GM11168 (cell line): Measurements from ENCODE around the gene HOXA3.

Source experiments
- in situ Hi-C: fragments of 300-500 bp; cut with MboI; formaldehyde crosslinking; loops from one replicate; pipeline ENCODE4 v1.12.0; 2022; ENCODE audit warnings: low sequenced_read_pairs; ENCODE audit not compliant: unreplicated experiment

HOXA3 gene

GRCh38 chr7:27180431-27181420 is 28.3 kb upstream of the HOXA3 start:
- in situ Hi-C loops: loop anchor here (25.0 kb wide), 1 partner anchor 1318 kb away; no protein-coding TSS in a partner anchor

- in situ Hi-C loops: loop anchor here (25.0 kb wide), 1 partner anchor 1317 kb away; no protein-coding TSS in a partner anchor
Measured at GRCh38 chr7:27179503-27180430, 27.4 kb upstream of the HOXA3 start.

GRCh38 chr7:27179030-27179429 is 26.6 kb upstream of the HOXA3 start:
- in situ Hi-C loops: loop anchor here (25.0 kb wide), 1 partner anchor 1317 kb away; no protein-coding TSS in a partner anchor

- in situ Hi-C loops: loop anchor here (25.0 kb wide), 1 partner anchor 1316 kb away; no protein-coding TSS in a partner anchor
Measured at GRCh38 chr7:27178366-27178765, 26.0 kb upstream of the HOXA3 start.

GRCh38 chr7:27177795-27178320 is 25.5 kb upstream of the HOXA3 start:
- in situ Hi-C loops: loop anchor here (25.0 kb wide), 1 partner anchor 1316 kb away; no protein-coding TSS in a partner anchor

DNA sequence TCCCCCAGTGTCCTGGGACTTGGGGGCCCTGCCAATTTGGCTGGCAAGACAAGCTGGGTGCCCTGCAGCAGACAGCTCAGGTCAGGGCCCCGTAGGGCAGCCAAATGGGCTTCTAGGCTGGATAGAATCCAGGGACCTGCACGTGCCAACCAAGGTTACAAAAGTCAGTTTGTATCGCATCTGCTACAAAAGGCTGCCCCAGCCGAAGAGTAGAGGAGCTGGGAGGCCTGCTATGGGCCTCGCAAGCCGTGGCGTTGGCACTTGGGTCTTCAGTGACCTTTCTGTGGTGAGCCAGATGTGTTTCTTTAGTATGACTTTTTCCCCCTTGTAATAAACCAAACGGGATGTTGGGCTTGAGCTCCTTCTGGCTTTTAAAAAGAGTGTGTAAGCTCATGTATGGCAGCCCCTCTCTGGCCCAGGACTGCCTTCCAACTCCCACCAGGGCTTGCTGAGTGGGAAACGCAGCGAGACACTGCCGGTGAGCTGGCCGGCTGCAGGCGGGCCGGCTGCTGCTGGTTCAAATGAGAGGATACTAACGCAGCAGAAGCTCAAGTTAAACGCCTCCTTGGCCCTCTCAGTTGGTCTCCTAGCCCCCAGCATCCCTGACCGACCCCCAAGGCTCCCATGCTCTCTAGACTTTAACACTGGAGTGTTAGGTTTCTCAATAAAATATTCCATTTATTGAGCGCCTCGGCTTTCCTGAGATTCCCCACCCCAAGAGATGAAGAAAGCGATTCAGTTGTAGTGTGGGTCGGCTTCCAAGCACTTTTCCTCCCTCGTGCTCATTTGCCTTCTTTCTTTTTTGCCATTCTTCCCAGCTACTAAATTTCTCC is 24.8 kb upstream of the HOXA3 start:
- in situ Hi-C loops: loop anchor here (25.0 kb wide), 1 partner anchor 1315 kb away; no protein-coding TSS in a partner anchor

GRCh38 chr7:27176524-27176845 is 24.1 kb upstream of the HOXA3 start:
- in situ Hi-C loops: loop anchor here (25.0 kb wide), 1 partner anchor 1314 kb away; no protein-coding TSS in a partner anchor

DNA sequence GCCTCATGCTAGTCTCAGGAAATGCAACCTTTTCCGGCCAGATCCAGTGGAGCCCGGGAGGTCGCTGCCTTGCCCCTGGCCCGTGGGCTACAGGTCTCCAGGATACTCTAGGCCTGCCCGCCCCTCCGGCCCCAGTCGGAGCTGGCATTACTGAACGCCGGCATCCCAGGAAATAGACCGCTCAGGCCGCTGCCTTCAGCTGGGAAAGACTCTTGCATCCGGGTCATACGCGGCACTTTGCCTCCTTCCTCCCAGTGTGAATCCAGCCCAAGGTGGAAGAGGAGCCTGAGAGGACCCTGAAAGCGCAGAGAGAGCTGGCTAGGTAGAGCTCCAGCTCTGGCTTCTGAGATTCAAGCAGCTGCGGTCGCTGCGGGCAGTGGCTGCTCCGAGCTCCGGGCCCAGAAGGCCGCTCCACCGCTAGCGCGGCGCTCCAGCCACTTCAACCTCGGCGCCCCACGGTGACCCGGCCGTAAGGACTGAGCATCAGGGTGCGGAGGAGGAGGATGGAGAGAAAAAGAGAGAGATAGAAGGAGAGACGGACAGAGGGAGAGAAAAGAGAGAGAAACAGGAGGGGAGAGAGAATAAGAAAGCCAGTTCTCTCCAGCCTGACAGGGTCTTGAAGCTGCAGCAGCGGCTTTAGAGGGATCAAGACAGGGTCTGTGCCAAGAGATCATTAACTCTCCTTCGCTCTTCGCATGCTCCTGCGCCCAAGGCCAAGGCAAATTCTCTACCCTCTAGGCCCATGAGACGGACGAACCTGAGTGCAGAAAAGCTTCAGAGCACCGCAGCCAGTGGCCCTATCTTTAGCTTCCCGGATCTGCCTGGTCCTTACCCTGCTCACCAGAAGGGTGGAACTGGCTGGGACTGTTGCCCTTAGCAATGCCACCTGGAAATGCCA is 23.5 kb upstream of the HOXA3 start:
- in situ Hi-C loops: loop anchor here (25.0 kb wide), 1 partner anchor 1314 kb away; no protein-coding TSS in a partner anchor

DNA sequence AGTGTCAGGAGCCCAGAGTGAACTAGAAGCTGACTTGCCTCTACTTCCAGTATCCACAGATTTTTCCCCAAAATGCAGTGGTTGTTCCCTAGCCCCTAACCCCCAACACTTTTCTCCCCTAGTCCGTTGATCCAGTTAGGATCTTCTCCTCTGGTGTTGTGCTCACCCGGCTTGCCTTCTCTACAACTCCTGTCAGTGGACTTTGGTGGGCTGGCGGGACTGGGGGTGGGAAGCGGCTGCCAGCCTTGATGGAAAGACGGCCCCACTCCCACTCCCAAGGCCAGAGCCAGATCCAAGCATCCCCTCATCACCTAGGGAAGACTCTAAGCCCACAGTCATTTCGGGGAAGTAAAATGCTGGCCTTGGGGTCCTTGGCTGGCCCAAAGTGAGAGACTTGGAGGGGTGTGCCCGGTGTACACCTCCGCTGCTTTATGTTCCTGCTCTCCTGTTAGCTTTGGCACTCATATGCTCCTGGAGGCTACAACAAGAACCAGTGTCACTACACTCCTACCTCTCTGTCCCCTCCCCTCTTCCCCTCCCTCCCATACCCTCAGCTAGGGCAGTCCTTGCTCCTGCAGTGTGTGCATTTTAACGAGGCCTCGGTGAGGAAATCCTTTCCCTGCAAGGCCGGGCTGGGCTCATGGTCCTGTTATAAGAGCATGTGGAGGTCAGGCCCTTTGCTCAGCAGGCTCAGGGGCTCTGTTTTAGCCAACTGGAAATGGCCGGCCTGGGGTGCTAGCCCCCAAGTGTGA is 22.7 kb upstream of the HOXA3 start:
- in situ Hi-C loops: loop anchor here (25.0 kb wide), 1 partner anchor 1313 kb away; no protein-coding TSS in a partner anchor

GRCh38 chr7:27173956-27174873 is 21.8 kb upstream of the HOXA3 start, which contains the start of gene HOXA10:
TSS of gene HOXA10 (minus strand) at chr7:27174320. CDS start at chr7:27174306, 14 bp downstream.
- in situ Hi-C loops: no loop called here

- in situ Hi-C loops: no loop called here
Measured at GRCh38 chr7:27173511-27173955, 21.1 kb upstream of the HOXA3 start.

GRCh38 chr7:27172823-27173510 is 20.6 kb upstream of the HOXA3 start:
- in situ Hi-C loops: no loop called here

DNA sequence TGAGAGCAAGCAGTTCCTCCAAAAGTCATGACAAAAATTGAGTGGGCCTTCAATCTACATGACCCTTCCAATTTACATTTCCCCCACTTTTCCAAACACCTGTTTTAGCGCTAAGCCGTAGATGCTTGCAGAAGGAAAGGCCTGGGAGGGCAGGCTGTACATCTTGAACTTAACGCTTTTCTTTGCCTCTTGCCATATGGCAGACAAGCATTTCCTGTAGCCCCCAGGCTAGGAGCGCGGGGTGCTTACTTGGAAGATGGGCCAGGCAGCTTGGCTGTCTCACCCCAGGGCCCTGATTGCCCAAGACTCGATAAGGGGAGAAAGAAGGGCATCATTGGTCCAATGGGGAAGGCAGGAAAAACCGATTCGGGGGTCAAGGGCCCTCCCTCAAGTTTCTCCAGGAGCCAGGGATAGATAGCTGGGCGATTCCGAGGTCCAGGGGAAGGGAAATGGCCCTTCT is 20.0 kb upstream of the HOXA3 start:
- in situ Hi-C loops: no loop called here

DNA sequence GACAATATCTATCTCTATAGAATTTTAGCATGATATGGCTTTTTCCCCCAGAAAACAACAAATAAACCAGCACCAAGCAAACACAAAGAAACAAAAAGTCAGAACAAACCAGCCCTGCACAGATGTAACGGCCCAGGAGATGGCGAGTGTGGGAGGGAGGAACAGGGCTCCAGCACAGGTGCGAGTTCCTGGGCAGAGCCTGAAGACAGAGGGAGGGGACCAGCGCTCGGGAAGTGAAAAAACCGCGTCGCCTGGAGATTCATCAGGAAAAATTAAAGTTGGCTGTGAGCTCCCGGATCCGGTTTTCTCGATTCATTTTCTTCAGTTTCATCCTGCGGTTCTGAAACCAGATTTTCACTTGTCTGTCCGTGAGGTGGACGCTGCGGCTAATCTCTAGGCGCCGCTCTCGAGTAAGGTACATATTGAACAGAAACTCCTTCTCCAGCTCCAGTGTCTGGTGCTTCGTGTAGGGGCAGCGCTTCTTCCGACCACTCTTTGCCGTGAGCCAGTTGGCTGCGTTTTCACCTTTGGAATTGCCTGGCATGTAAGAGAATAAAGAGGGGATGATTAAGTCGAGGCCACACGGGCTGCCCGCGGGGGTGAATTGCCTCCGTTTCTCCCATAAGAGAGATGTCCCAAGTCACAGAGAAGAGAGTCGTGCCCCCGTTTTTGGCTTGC is 19.4 kb upstream of the HOXA3 start:
- in situ Hi-C loops: no loop called here

GRCh38 chr7:27171325-27171636 is 18.9 kb upstream of the HOXA3 start:
- in situ Hi-C loops: no loop called here
